Trophoblast cell (in vitro differentiated cells and primary cell): ENCODE data around the gene SHFL.

ENCODE experiments used
- DNase-seq, 2 donors: peaks; one replicate each; pipeline ENCODE4 v3.0.0-alpha.2; 2016
- H2AFZ ChIP-seq: 2 replicates; pipeline ENCODE4 v1.6.1; 2013; ENCODE audit warnings: low read length, moderate library complexity, mild to moderate bottlenecking; ENCODE audit not compliant: insufficient read depth, poor library complexity
- H2AK5ac ChIP-seq: 2 replicates; pipeline ENCODE4 v1.6.1; 2013; ENCODE audit warnings: mild to moderate bottlenecking, low read length
- H2BK120ac ChIP-seq: 2 replicates; pipeline ENCODE4 v1.6.1; 2013; ENCODE audit warnings: low read length, mild to moderate bottlenecking, moderate library complexity; ENCODE audit not compliant: insufficient read depth, poor library complexity
- H2BK12ac ChIP-seq: 2 replicates; pipeline ENCODE4 v1.6.1; 2013; ENCODE audit warnings: mild to moderate bottlenecking, low read length, moderate library complexity
- H2BK5ac ChIP-seq: 2 replicates; pipeline ENCODE4 v1.6.1; 2013; ENCODE audit warnings: low read length, low read depth, moderate library complexity, mild to moderate bottlenecking; ENCODE audit not compliant: poor library complexity
- H3K14ac ChIP-seq: 2 replicates; pipeline ENCODE4 v1.6.1; 2013; ENCODE audit warnings: mild to moderate bottlenecking, low read length
- H3K18ac ChIP-seq: 2 replicates; pipeline ENCODE4 v1.6.1; 2013; ENCODE audit warnings: mild to moderate bottlenecking, low read length
- H3K23ac ChIP-seq: 2 replicates; pipeline ENCODE4 v1.6.1; 2013; ENCODE audit warnings: low read length
- H3K27ac ChIP-seq: 2 replicates; pipeline ENCODE4 v1.5.1; 2013; ENCODE audit warnings: low read depth, mild to moderate bottlenecking, inconsistent platforms, low read length, moderate library complexity
- H3K27me3 ChIP-seq: 2 replicates; pipeline ENCODE4 v1.6.1; 2013; ENCODE audit warnings: inconsistent platforms, mild to moderate bottlenecking, low read length, moderate library complexity; ENCODE audit not compliant: insufficient read depth
- H3K36me3 ChIP-seq, 2 experiments: 1 replicate in 1 of 2; 2 replicates in 1 of 2; pipeline ENCODE4 v1.6.1; 2013; ENCODE audit warnings: low read length in 2 of 2, mild to moderate bottlenecking in 2 of 2, moderate library complexity in 1 of 2; ENCODE audit not compliant: insufficient read depth in 2 of 2, control insufficient read depth in 1 of 2
- H3K4ac ChIP-seq: 2 replicates; pipeline ENCODE4 v1.6.1; 2013; ENCODE audit warnings: low read depth, mild to moderate bottlenecking, low read length, moderate library complexity
- H3K4me1 ChIP-seq, 2 experiments: 1 replicate in 1 of 2; 2 replicates in 1 of 2; pipeline ENCODE4 v1.6.1; 2013; ENCODE audit warnings: low read length in 2 of 2, mild to moderate bottlenecking in 2 of 2, moderate library complexity in 1 of 2; ENCODE audit not compliant: insufficient read depth in 2 of 2, control insufficient read depth in 1 of 2
- H3K4me2 ChIP-seq: 2 replicates; pipeline ENCODE4 v1.6.1; 2013; ENCODE audit warnings: inconsistent platforms, mild to moderate bottlenecking, low read length, moderate library complexity
- H3K4me3 ChIP-seq: 2 replicates; pipeline ENCODE4 v1.5.1; 2013; ENCODE audit warnings: mild to moderate bottlenecking, low read depth, low read length, inconsistent platforms
- H3K79me1 ChIP-seq: one replicate; pipeline ENCODE4 v1.6.1; 2013; ENCODE audit warnings: low read length
- H3K79me2 ChIP-seq: 2 replicates; pipeline ENCODE4 v1.6.1; 2013; ENCODE audit warnings: low read length, mild to moderate bottlenecking; ENCODE audit not compliant: control insufficient read depth, insufficient read depth, poor library complexity
- H3K9ac ChIP-seq: 2 replicates; pipeline ENCODE4 v1.6.1; 2013; ENCODE audit warnings: mild to moderate bottlenecking, low read length
- H3K9me3 ChIP-seq: 2 replicates; pipeline ENCODE4 v1.6.1; 2013; ENCODE audit warnings: low read depth, mild to moderate bottlenecking, control low read depth, inconsistent platforms, low read length; ENCODE audit not compliant: insufficient read depth
- H4K12ac ChIP-seq: 2 replicates; pipeline ENCODE4 v1.6.1; 2013; ENCODE audit warnings: low read depth, mild to moderate bottlenecking, low read length, moderate library complexity
- H4K8ac ChIP-seq: 2 replicates; pipeline ENCODE4 v1.6.1; 2013; ENCODE audit warnings: low read depth, mild to moderate bottlenecking, low read length, moderate library complexity
- H4K91ac ChIP-seq: one replicate; pipeline ENCODE4 v1.6.1; 2013; ENCODE audit warnings: low read depth, mild to moderate bottlenecking, low read length, moderate library complexity
- WGBS: extraction: QIAGEN DNeasy Blood & Tissue Kit; methylation state at CpG from one replicate; pipeline ENCODE4 v1.1.7; 2013; ENCODE audit warnings: missing lambda C conversion rate; ENCODE audit not compliant: insufficient read length, insufficient coverage; ENCODE audit errors: extremely low coverage; 5-methylcytosine and 5-hydroxymethylcytosine counted together

SHFL gene

GRCh38 chr19:10043286-10043927 lies 42.7 kb upstream of the SHFL start:
- no peak overlapping the region for H2BK120ac ChIP-seq
- no peaks in the 10 kb centered on the region for H3K4me1 ChIP-seq
- no peak overlapping the region for H3K9ac ChIP-seq
- no peak overlapping the region for H2AK5ac ChIP-seq
- H2BK5ac ChIP-seq, result no peak overlapping the region
- H3K27ac ChIP-seq, result no peak overlapping the region
- WGBS, result no CpG with 5 or more reads among the region's 4 CpGs
- no peak overlapping the region for H4K91ac ChIP-seq
- no peaks in the 10 kb centered on the region for H3K79me1 ChIP-seq
- no peak overlapping the region for H3K14ac ChIP-seq
- no peak overlapping the region for H3K4me3 ChIP-seq
- no peaks in the 10 kb centered on the region for H3K36me3 ChIP-seq
- no peak overlapping the region for H3K4ac ChIP-seq
- peak in 1 of 2 donors; percentile 3 for DNase-seq
- no peak overlapping the region for H4K8ac ChIP-seq
- no peak overlapping the region for H3K4me2 ChIP-seq
- H4K12ac ChIP-seq, result no peak overlapping the region
- H3K18ac ChIP-seq, result no peak overlapping the region
- H3K23ac ChIP-seq, result no peak overlapping the region
- H3K27me3 ChIP-seq, result no peaks in the 10 kb centered on the region
- H2AFZ ChIP-seq, result no peak overlapping the region
- H3K79me2 ChIP-seq, result no peaks in the 10 kb centered on the region
- peaks cover 37% of the 10 kb centered on the region for H3K9me3 ChIP-seq
- H2BK12ac ChIP-seq, result no peak overlapping the region

- no peak overlapping the region for H2BK5ac ChIP-seq
- H3K4ac ChIP-seq, result no peak overlapping the region
- H2AFZ ChIP-seq, result no peak overlapping the region
- no peak overlapping the region for H2BK120ac ChIP-seq
- no peak overlapping the region for H3K9ac ChIP-seq
- H3K9me3 ChIP-seq, result peaks cover 37% of the 10 kb centered on the region
- WGBS, result no CpG with 5 or more reads among the region's 1 CpG
- H3K79me2 ChIP-seq, result no peaks in the 10 kb centered on the region
- no peak overlapping the region for H3K4me2 ChIP-seq
- H2BK12ac ChIP-seq, result no peak overlapping the region
- no peak overlapping the region for H3K23ac ChIP-seq
- no peak overlapping the region for H4K8ac ChIP-seq
- DNase-seq, result no peak
- H3K36me3 ChIP-seq, result no peaks in the 10 kb centered on the region
- no peak overlapping the region for H4K91ac ChIP-seq
- H2AK5ac ChIP-seq, result no peak overlapping the region
- no peaks in the 10 kb centered on the region for H3K79me1 ChIP-seq
- no peak overlapping the region for H3K27ac ChIP-seq
- no peaks in the 10 kb centered on the region for H3K4me1 ChIP-seq
- H4K12ac ChIP-seq, result no peak overlapping the region
- H3K4me3 ChIP-seq, result no peak overlapping the region
- H3K27me3 ChIP-seq, result no peaks in the 10 kb centered on the region
- H3K18ac ChIP-seq, result no peak overlapping the region
- H3K14ac ChIP-seq, result no peak overlapping the region
Observed at GRCh38 chr19:10044390-10044789, 41.7 kb upstream of the SHFL start.

GRCh38 chr19:10045371-10045770 lies 40.7 kb upstream of the SHFL start:
- no CpG with 5 or more reads among the region's 1 CpG for WGBS

GRCh38 chr19:10049626-10050025 lies 36.5 kb upstream of the SHFL start:
- Histone ChIP-seq H3K79me1 (no peaks in the 10 kb centered on the region), H4K91ac (no peak overlapping the region), H2BK12ac (no peak overlapping the region), H2AFZ (no peak overlapping the region), H3K14ac (no peak overlapping the region), H4K12ac (no peak overlapping the region), H3K27ac (no peak overlapping the region), H2BK5ac (no peak overlapping the region), H3K4me2 (no peak overlapping the region), H3K4me3 (no peak overlapping the region), H3K23ac (no peak overlapping the region), H3K79me2 (no peaks in the 10 kb centered on the region), H3K27me3 (no peaks in the 10 kb centered on the region), H3K9me3 (peaks cover 10% of the 10 kb centered on the region), H2BK120ac (no peak overlapping the region), H3K4me1 (no peaks in the 10 kb centered on the region), H3K18ac (no peak overlapping the region), H3K36me3 (no peaks in the 10 kb centered on the region), H4K8ac (no peak overlapping the region), H3K4ac (no peak overlapping the region), H3K9ac (no peak overlapping the region), H2AK5ac (no peak overlapping the region)
- no peak for DNase-seq
- WGBS, result no CpG with 5 or more reads among the region's 2 CpGs

More at GRCh38 chr19:10045371-10045770, 40.7 kb upstream of the SHFL start:
- Histone ChIP-seq H2AFZ (no peak overlapping the region), H3K4ac (no peak overlapping the region), H3K4me1 (no peaks in the 10 kb centered on the region), H3K9me3 (peaks cover 40% of the 10 kb centered on the region), H4K12ac (no peak overlapping the region), H4K8ac (no peak overlapping the region), H3K79me1 (no peaks in the 10 kb centered on the region), H3K9ac (no peak overlapping the region), H4K91ac (no peak overlapping the region), H3K18ac (no peak overlapping the region), H2BK12ac (no peak overlapping the region), H2AK5ac (no peak overlapping the region), H2BK5ac (no peak overlapping the region), H3K4me2 (no peak overlapping the region), H3K23ac (no peak overlapping the region), H3K36me3 (no peaks in the 10 kb centered on the region), H3K27me3 (no peaks in the 10 kb centered on the region), H2BK120ac (no peak overlapping the region), H3K27ac (no peak overlapping the region), H3K14ac (no peak overlapping the region), H3K4me3 (no peak overlapping the region), H3K79me2 (no peaks in the 10 kb centered on the region)
- DNase-seq, result no peak
